Fibroblast of lung (primary cell): Measurements from ENCODE around the gene ACTA1. TPM values are rescaled to one million over a fixed set of nuclear protein-coding genes. Genes with fewer than 3 reads are reported as not detected.

Source experiments
- DNase-seq, 2 donors: peaks; one replicate each; pipeline versions ENCODE4 v3.0.0 to v3.0.0-alpha.2; 2010; ENCODE audit warnings: low read depth in 2 of 2
- H2AFZ ChIP-seq: 2 replicates; pipeline ENCODE4 v1.5.1; 2012; ENCODE audit warnings: low read length, control low read depth, inconsistent platforms
- H3K27ac ChIP-seq: 2 replicates; pipeline ENCODE4 v1.5.1; 2011; ENCODE audit warnings: low read length, control low read depth; ENCODE audit not compliant: insufficient read depth
- H3K27me3 ChIP-seq: 2 replicates; pipeline ENCODE4 v1.5.1; 2011; ENCODE audit warnings: mild to moderate bottlenecking, low read length; ENCODE audit not compliant: control insufficient read depth, insufficient read depth
- H3K36me3 ChIP-seq: 2 replicates; pipeline ENCODE4 v1.5.1; 2011; ENCODE audit warnings: low read length; ENCODE audit not compliant: control insufficient read depth, insufficient read depth
- H3K4me1 ChIP-seq: 2 replicates; pipeline ENCODE4 v1.5.1; 2011; ENCODE audit warnings: low read length; ENCODE audit not compliant: control insufficient read depth, insufficient read depth; ENCODE audit errors: extremely low read depth
- H3K4me2 ChIP-seq: 2 replicates; pipeline ENCODE4 v1.5.1; 2011; ENCODE audit warnings: low read length, control low read depth; ENCODE audit not compliant: insufficient read depth; ENCODE audit errors: extremely low read depth
- H3K4me3 ChIP-seq, 4 experiments: fragments of 200-600 bp in 1 of 4; sonication (generic) in 1 of 4; replicated peaks in 1 of 4; 2 replicates each; pipeline ENCODE4 v1.5.1; 2011 to 2016; ENCODE audit warnings: low read length in 4 of 4, low read depth in 3 of 4, mild to moderate bottlenecking in 3 of 4, control low read depth in 2 of 4, inconsistent platforms in 1 of 4, mixed read lengths in 1 of 4; ENCODE audit not compliant: insufficient read depth in 1 of 4; ENCODE audit errors: control extremely low read depth in 1 of 4
- H3K79me2 ChIP-seq: 2 replicates; pipeline ENCODE4 v1.5.1; 2012; ENCODE audit warnings: mild to moderate bottlenecking, low read length, inconsistent platforms; ENCODE audit not compliant: control insufficient read depth, insufficient read depth
- H3K9ac ChIP-seq: 2 replicates; pipeline ENCODE4 v1.5.1; 2011; ENCODE audit warnings: mild to moderate bottlenecking, low read length, control low read depth; ENCODE audit not compliant: insufficient read depth
- H3K9me3 ChIP-seq: 2 replicates; pipeline ENCODE4 v1.5.1; 2012; ENCODE audit warnings: low read depth, low read length; ENCODE audit not compliant: control insufficient read depth, insufficient read depth
- H4K20me1 ChIP-seq: 2 replicates; pipeline ENCODE4 v1.5.1; 2011; ENCODE audit warnings: low read length; ENCODE audit not compliant: control insufficient read depth, insufficient read depth; ENCODE audit errors: extremely low read depth
- CTCF ChIP-seq, 2 donors: IDR thresholded peaks in 1 of 2; conservative IDR thresholded peaks in 1 of 2; 1 replicate in 1 of 2; 2 replicates in 1 of 2; pipeline ENCODE4 v1.5.1; 2011 to 2012; ENCODE audit warnings: low read length in 2 of 2, control low read depth in 1 of 2, inconsistent platforms in 1 of 2, low read depth in 1 of 2, mild to moderate bottlenecking in 1 of 2
- EZH2 ChIP-seq: IDR thresholded peaks from 2 replicates; pipeline ENCODE4 v1.5.1; 2012; ENCODE audit warnings: low read length, control low read depth, mild to moderate bottlenecking; ENCODE audit errors: missing control alignments
- polyA plus RNA-seq, 2 donors: library from polyadenylated mRNA; depleted of rRNA in 1 of 2; stranded (reverse) in 1 of 2; unstranded in 1 of 2; fragments of >200 nt; gene quantifications; 2 replicates each; pipeline ENCODE4 v1.2.1, GENCODE V29; 2011 to 2012; ENCODE audit warnings: missing spikeins in 1 of 2
- total RNA-seq: library from RNA; depleted of rRNA; stranded (reverse); fragments of >200 nt; gene quantifications from 2 replicates; pipeline ENCODE4 v1.2.1, GENCODE V29; 2014

Gene ACTA1
- total and polyA plus RNA-seq, 2 donors (not counting 1 experiment from before 2014, with no cell fraction given): not detected

DNA sequence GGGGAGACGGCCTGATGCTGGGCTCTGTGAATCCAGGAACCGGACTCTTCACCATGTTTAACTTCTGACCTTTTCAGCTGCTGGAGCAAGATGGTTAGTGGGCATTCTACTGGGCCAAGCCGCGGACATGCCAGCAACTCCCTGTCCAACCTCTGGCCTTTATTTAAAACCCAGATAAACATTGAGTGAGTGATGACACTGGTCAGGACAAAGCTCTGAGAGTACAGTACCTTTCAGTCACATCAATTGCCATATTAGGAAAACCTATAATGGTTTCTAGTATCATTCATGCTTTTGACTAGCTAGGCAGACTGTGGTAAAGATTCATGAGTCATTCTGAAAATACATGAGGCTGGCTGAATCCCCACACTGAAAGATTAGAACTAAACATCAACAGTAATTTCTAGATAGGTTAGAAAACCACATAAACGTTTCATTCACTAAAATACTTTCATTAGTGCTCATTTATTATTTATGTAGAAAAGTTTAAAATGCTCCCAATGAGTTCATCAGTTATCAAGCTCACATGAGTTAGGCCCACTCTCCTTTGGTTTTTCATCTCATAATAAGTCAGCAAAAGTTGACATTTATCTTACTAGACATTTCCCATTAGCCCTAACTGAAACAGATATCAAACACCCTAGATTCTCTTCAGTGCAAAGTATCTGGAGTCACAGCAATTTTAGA lies 7.1 kb upstream of the ACTA1 start:
- H2AFZ ChIP-seq: no peak overlapping the region
- H3K36me3 ChIP-seq: no peaks in the 10 kb centered on the region
- H3K9me3 ChIP-seq: no peaks in the 10 kb centered on the region
- TF ChIP-seq EZH2: no peak
- no peak for TF ChIP-seq CTCF (conservative IDR thresholded peaks at IDR 0.05 in 1 of 2, IDR thresholded peaks at IDR 0.05 in 1 of 2; ENCODE audit: low read depth in 1 of 2, low read length in 2 of 2)
- H3K79me2 ChIP-seq: no peaks in the 10 kb centered on the region
- no peak overlapping the region for H3K9ac ChIP-seq
- no peak overlapping the region for H3K4me3 ChIP-seq
- H3K4me2 ChIP-seq: no peak overlapping the region
- no peak overlapping the region for H3K27ac ChIP-seq
- no peaks in the 10 kb centered on the region for H4K20me1 ChIP-seq
- peak; percentile 84 to 87 for DNase-seq
- peaks cover 2% of the 10 kb centered on the region for H3K4me1 ChIP-seq
- H3K27me3 ChIP-seq: no peaks in the 10 kb centered on the region

- H3K4me2 ChIP-seq: no peak overlapping the region
- peaks cover 2% of the 10 kb centered on the region for H3K4me1 ChIP-seq
- H3K27me3 ChIP-seq: peaks cover 26% of the 10 kb centered on the region
- H3K79me2 ChIP-seq: no peaks in the 10 kb centered on the region
- no peak overlapping the region for H3K4me3 ChIP-seq
- no peaks in the 10 kb centered on the region for H3K9me3 ChIP-seq
- no peak overlapping the region for H2AFZ ChIP-seq
- no peak overlapping the region for H3K27ac ChIP-seq
- no peak for DNase-seq
- no peaks in the 10 kb centered on the region for H4K20me1 ChIP-seq
- no peak for TF ChIP-seq CTCF (conservative IDR thresholded peaks at IDR 0.05 in 1 of 2, IDR thresholded peaks at IDR 0.05 in 1 of 2; ENCODE audit: low read depth in 1 of 2, low read length in 2 of 2)
- no peak for TF ChIP-seq EZH2
- no peaks in the 10 kb centered on the region for H3K36me3 ChIP-seq
- H3K9ac ChIP-seq: no peak overlapping the region
These were observed 4.1 kb upstream of the ACTA1 start for GRCh38 chr1:229438021-229438420.

- Histone ChIP-seq H3K4me1 (peaks cover 2% of the 10 kb centered on the region), H3K9me3 (no peaks in the 10 kb centered on the region), H3K27ac (no peak overlapping the region), H4K20me1 (no peaks in the 10 kb centered on the region), H3K4me3 (no peak overlapping the region), H3K27me3 (peaks cover 31% of the 10 kb centered on the region), H3K9ac (no peak overlapping the region), H2AFZ (no peak overlapping the region), H3K4me2 (no peak overlapping the region), H3K36me3 (no peaks in the 10 kb centered on the region), H3K79me2 (no peaks in the 10 kb centered on the region)
- TF ChIP-seq CTCF (conservative IDR thresholded peaks at IDR 0.05 in 1 of 2, IDR thresholded peaks at IDR 0.05 in 1 of 2; ENCODE audit: low read depth in 1 of 2, low read length in 2 of 2) (no peak), EZH2 (no peak)
- peak in 1 of 2 donors; percentile 59 for DNase-seq
These were observed 3.5 kb upstream of the ACTA1 start for GRCh38 chr1:229437443-229437842.
